Urothelium cell line (cell line): ENCODE measurements around the gene OR6C3.
"Not testable (repeated sequence)": the region's sequence is repeated elsewhere in the genome, so short reads cannot be mapped to it uniquely, and the experiment has no call there.

Experiments used
- DNase-seq: peaks from one replicate; pipeline ENCODE4 v3.0.0; 2011; ENCODE audit warnings: low spot score, mixed read lengths
- FAIRE-seq: peaks from 2 replicates; lab custom pipeline; 2011; peaks lifted over from hg19 to GRCh38; lab: Jason Lieb, UNC

OR6C3 gene

DNA sequence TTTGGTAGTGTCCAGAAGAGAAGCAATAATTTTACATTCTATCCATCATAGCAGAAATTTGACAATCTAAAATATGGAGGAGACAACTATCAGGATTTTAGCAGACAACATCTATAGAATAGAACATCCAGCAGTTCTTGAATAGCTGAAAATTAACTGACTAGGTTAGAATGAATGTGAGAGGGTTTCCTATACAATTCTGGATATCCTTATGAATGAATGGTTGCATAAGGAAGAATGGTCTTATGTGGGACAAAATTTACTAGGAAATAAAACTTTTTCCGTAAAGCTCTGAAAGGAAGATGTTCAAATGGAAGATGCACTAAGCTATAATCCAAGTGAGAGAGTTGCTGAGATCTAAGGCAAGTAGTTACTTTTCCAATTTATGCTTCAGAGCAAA, at the start of gene OR6C3:
Gene OR6C3, plus strand, starts transcription at position 301 of the 400 bp plus-strand sequence. CDS start 955 bp downstream, outside the sequence.
- no peak for FAIRE-seq

DNA sequence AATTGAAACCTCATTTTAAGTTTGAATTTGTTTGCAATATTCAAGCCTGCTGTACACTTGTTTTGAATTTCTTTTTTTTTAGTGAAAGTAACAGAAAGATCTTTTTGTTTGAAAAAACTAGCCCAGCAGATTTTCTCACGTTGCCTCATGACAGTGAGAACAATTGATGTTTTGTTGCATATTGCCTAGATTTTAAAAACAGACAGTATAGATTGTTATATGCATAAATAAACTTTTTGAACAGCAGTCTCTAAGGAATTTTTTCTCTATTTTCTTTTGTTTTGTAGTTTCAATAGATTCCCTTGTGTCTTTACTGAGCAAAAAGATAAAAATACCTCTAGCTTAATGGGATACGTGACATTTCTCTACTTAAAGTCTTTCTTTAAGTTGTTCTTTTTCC, 49.6 kb upstream of the OR6C3 start:
- DNase-seq (no peak), FAIRE-seq (no peak)

More for the DNA sequence above, at the start of gene OR6C3:
- DNase-seq = no peak

DNA sequence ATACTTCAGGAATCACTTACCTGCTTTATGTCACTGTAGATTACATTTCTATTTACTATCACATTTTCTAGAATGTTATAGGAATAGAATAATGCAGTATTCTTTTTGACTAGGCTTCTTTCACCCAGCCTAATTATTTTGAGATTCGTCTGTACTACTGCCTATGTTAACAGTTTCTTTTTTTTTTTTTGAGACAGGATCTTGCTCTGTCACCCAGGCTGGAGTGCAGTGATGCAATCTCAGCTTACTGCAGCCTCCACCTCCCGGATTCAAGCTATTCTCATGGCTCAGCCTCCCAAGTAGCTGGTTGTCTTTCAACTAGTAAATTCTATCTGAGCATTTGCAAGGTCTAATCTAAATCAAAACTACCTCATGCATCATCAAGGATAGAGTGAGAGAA, 40.5 kb upstream of the OR6C3 start:
- no peak for DNase-seq
- FAIRE-seq = no peak

DNA sequence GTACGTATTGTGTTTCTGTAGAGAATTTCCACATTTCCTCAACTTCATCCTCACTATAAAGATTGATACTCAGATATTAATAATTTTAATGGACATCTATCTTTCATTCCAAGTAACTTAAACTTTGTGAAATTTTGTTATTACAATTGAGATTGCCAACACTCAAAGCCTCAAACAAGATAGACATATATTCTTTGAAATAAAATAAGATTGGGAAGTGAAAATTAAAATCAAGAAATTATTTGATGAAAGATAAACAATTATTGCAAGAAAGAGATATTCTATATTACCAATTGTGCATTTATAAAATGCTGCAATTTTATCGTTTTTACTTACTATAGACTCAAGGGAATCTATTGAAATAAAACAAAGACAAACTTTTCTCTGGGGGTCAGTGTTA, 34.1 kb upstream of the OR6C3 start, which contains the start of gene OR6C6:
Gene OR6C6, minus strand, starts transcription at position 101 of the 400 bp plus-strand sequence. CDS start 1,337 bp downstream, outside the sequence.
- no peak for DNase-seq
- FAIRE-seq = no peak

DNA sequence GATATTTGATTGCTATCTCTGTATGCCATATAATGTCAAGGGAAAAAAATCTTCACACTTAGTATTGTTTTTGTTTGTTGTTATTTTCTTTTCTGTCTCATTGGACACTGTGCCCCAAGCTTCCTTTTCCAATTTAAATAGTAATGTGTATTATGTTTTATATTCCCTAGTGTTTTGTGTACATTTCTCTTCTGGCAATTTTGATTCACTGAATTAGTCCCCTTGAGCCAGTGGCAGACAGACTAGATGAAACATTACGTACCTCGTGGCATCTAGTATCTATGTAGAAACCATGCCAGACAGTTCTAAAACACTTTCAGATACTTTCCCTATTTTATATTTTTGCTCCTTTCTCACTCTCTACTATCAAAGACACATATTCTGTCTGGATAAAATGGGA, 16.5 kb upstream of the OR6C3 start, which contains the start of gene OR6C1:
Gene OR6C1, plus strand, starts transcription at position 301 of the 400 bp plus-strand sequence. CDS start 6,257 bp downstream, outside the sequence.
- FAIRE-seq = no peak
- DNase-seq = no peak

DNA sequence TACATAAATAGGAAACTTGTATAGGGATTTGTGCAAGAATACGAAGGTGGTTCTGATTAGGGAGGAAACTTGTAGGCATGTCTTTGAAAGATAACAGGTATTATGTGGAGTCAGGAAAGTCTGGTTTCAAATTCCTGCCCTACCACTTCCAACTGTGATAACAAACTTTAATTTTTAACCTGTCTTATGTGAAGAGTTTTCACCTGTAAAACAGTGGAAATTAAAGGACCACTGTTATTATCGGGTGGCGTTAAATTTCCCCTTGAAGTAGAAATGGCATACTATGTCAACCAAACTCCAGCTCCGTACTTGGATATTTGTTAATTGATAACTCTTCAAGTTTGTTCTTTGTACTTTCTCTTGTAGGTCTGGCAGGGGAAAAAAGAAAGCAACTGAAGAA, 10.3 kb upstream of the OR6C3 start:
- FAIRE-seq = no peak
- no peak for DNase-seq

DNA sequence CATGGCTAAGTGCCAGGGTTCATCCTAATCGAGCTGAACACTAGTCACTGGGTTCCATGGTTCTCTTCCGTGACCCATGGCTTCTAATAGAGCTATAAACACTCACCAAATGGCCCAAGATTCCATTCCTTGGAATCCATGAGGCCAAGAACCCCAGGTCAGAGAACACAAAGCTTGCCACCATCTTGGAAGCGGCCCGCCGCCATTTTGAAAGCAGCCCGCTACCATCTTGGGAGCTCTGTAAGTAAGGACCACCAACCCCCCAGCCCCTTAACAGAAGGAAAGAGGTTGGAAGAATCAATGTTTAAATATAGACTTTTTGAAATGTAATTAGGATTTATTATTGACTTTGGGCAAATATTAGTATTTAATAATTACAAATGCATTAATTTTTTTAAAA, 4.7 kb upstream of the OR6C3 start:
- DNase-seq, FAIRE-seq: not testable (repeated sequence)

DNA sequence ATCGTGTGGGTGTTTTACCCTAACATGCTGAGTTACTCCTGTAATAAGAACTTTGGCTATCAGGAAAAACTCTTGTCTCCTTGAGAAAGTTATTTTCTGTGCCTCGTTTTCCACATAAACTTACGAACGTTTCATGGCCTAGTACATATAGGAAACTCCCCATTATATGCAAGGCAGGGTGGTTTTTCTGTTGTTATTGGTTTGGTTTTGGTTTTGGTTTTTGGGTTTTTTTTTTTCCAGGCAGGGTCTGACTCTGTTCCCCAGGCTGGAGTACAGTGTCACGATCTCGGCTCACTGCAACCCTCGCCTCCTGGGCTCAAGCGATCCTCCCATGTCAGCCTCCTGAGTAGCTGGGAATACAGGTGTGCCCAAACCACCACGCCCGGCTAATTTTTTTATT, 5.5 kb downstream of the OR6C3 start:
- DNase-seq (no peak), FAIRE-seq (no peak)

DNA sequence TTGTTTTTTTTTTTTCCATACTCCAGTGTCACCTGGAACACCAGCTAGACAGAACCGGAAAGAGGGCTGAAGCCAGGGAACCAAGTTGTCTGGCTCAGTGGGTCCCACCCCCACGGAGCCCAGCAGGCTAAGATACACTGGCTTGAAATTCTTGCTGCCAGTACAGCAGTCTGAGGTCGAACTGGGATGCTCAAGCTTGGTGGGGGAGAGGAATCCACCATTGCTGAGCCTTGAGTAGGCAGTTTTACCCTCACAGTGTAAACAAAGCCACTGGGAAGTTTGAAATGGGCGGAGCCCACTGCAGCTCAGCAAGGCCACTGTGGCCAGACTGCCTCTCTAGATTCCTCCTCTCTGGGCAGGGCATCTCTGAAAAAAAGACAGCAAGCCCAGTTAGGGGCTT, 24.8 kb downstream of the OR6C3 start:
- DNase-seq = not testable (repeated sequence)

DNA sequence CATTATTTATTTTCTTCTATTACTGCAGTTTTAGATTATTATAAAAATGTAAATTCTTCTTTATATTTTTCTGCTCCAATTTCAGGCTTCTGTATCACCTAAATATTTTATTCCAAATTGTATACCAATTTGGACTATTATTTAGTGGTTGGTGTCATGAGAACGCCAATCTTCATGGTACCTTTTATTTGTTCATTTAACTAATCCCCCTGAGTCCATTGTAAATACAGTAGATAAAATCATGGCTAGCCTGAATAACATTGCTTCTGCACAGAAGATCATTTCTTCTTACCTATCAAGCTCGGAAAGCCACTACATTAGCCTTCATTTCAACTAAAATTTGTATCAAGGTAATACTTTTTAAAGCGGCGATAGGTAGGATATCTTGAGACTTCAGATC, 32.1 kb downstream of the OR6C3 start, which contains the start of gene OR6C75:
Gene OR6C75, plus strand, starts transcription at position 301 of the 400 bp plus-strand sequence. CDS start 2,136 bp downstream, outside the sequence.
- FAIRE-seq (no peak), DNase-seq (no peak)

More for the DNA sequence above, 24.8 kb downstream of the OR6C3 start:
- not testable (repeated sequence) for FAIRE-seq

DNA sequence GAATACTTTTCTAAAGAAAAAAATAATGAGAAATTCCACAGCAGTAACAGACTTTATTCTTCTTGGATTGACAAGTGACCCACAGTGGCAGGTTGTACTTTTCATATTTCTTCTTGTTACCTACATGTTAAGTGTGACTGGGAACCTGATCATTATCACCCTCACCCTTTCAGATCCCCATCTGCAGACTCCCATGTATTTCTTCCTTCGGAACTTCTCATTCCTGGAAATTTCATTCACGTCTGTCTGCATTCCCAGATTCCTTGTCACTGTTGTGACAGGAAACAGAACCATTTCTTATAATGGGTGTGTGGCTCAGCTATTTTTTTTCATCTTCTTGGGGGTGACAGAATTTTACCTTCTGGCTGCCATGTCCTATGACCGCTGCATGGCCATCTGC, 34.5 kb downstream of the OR6C3 start:
- no peak for DNase-seq

DNA sequence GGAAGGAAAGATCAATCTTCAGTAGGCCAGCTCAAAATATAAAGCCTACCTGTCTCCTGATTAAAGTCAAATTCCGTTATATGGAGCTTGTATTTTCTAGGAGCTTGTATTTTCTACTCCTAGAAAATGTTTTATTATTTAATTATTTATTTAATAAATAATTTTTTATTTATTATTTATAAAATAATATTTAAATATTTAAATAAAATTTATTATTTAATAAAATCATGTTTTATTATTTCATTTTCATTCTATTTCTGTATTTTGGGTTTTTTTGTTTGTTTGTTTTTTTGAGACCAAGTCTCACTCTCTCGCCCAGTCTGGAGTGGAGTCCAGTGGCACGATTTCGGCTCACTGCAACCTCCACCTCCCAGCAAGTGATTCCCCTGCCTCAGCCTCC, 42.0 kb downstream of the OR6C3 start:
- DNase-seq (no peak), FAIRE-seq (no peak)

More for the DNA sequence above, 34.5 kb downstream of the OR6C3 start:
- no peak for FAIRE-seq
